ENCODE data around the gene ZBTB38. TPM values are rescaled to one million over a fixed set of nuclear protein-coding genes. Genes with fewer than 3 reads are reported as not detected.
A peak's percentile ranks its signal among the peaks of the same experiment; 100 is the strongest.

Gene ZBTB38
- total and polyA plus RNA-seq, 12 donors: 14.7 to 156 (median 128) TPM

- ATAC-seq: no peak
- WGBS, 2 donors: 84 to 86% methylated on average over 4 of the region's 4 CpGs
These were observed 37.3 kb downstream of the ZBTB38 start for GRCh38 chr3:141405591-141405990.

GRCh38 chr3:141406265-141406664, 38.0 kb downstream of the ZBTB38 start:
- Histone ChIP-seq H3K4me1 (peaks cover 17 to 92% (median 80%) of the 10 kb centered on the region in 9 donors), H3K4me3 (no peak overlapping the region), H3K27ac (peak overlapping the region; percentile 42 to 99 (median 84)), H3K36me3 (peaks cover 0 to 66% (median 18%) of the 10 kb centered on the region in 9 donors), H3K9me3 (no peaks in the 10 kb centered on the region), H3K27me3 (no peaks in the 10 kb centered on the region)
- ATAC-seq (no peak), DNase-seq (no peak)
- intact Hi-C loops (cut with DNase I): loop anchor here in 1 of 10 donors (2.0 kb wide), 1 partner anchor 33 kb away; no protein-coding TSS in a partner anchor
- 97 to 99% methylated on average over 2 of the region's 2 CpGs for WGBS, 2 donors
- no peak for TF ChIP-seq CTCF (IDR thresholded peaks at IDR 0.05)

More at GRCh38 chr3:141405591-141405990, 37.3 kb downstream of the ZBTB38 start:
- intact Hi-C loops (cut with DNase I): no loop called here
- Histone ChIP-seq H3K4me3 (no peak overlapping the region), H3K9me3 (no peaks in the 10 kb centered on the region), H3K27ac (peak overlapping the region in 9 of 10 donors; percentile 36 to 99 (median 97)), H3K36me3 (peaks cover 0 to 66% (median 18%) of the 10 kb centered on the region in 9 donors), H3K27me3 (no peaks in the 10 kb centered on the region), H3K4me1 (peaks cover 17 to 92% (median 80%) of the 10 kb centered on the region in 9 donors)
- no peak for DNase-seq
- TF ChIP-seq CTCF (IDR thresholded peaks at IDR 0.05): no peak

- Histone ChIP-seq H3K4me3 (no peak overlapping the region), H3K36me3 (peaks cover 0 to 66% (median 18%) of the 10 kb centered on the region in 9 donors), H3K27ac (peak overlapping the region; percentile 42 to 99 (median 84)), H3K9me3 (no peaks in the 10 kb centered on the region), H3K4me1 (peaks cover 13 to 92% (median 81%) of the 10 kb centered on the region in 9 donors), H3K27me3 (no peaks in the 10 kb centered on the region)
- DNase-seq: peak in 1 of 2 donors; percentile 69
- TF ChIP-seq CTCF (IDR thresholded peaks at IDR 0.05): no peak
- ATAC-seq: peak in 4 of 8 donors; percentile 14 to 45 (median 36)
- 34 to 46% methylated on average over 4 of the region's 4 CpGs for WGBS, 2 donors
- intact Hi-C loops (cut with DNase I): loop anchor here in 1 of 10 donors (2.0 kb wide), 1 partner anchor 32 kb away; no protein-coding TSS in a partner anchor
These were observed 38.7 kb downstream of the ZBTB38 start for GRCh38 chr3:141407047-141407446.

GRCh38 chr3:141407825-141408224, 39.5 kb downstream of the ZBTB38 start:
- ATAC-seq (no peak), DNase-seq (no peak)
- Histone ChIP-seq H3K27me3 (no peaks in the 10 kb centered on the region), H3K9me3 (no peaks in the 10 kb centered on the region), H3K27ac (peak overlapping the region; percentile 3 to 99 (median 96)), H3K36me3 (peaks cover 0 to 66% (median 18%) of the 10 kb centered on the region in 9 donors), H3K4me1 (peaks cover 15 to 100% (median 89%) of the 10 kb centered on the region in 9 donors), H3K4me3 (no peak overlapping the region)
- intact Hi-C loops (cut with DNase I): loop anchor here in 2 of 10 donors (2.0 kb wide), 2 partner anchors 31 to 39 kb away; partner anchors contain the start of gene ZBTB38 (in 1 of the 2)
- 92 to 94% methylated on average over 2 of the region's 2 CpGs for WGBS, 2 donors
- TF ChIP-seq CTCF (IDR thresholded peaks at IDR 0.05): no peak

Data from heart right ventricle (tissue), 16 donors.